Activated naive CD4-positive, alpha-beta T cell treated with anti-CD3 and anti-CD28 coated beads, Interleukin-2, amount 10 ng/mL, durations not matched to agents 7 days and 5 days (primary cell): Measurements from ENCODE around the gene TAB2.

Source experiments
- CTCF ChIA-PET: fragments of 350-600 bp; sonication (Branson Sonifier 250); formaldehyde crosslinking; loops from one replicate; lab custom pipeline; 2021; ENCODE audit warnings: antibody characterized with exemption; lab: Charles Lee
- DNase-seq: peaks from one replicate; pipeline ENCODE4 v3.0.0-alpha.2; 2020
- H3K27ac Mint-ChIP-seq: one replicate; pipeline ENCODE4 v1.8.0; 2021; ENCODE audit warnings: mild to moderate bottlenecking, moderate library complexity, mixed read lengths
- H3K27me3 Mint-ChIP-seq: one replicate; pipeline ENCODE4 v1.8.0; 2021; ENCODE audit warnings: mild to moderate bottlenecking, mixed read lengths
- H3K36me3 Mint-ChIP-seq: one replicate; pipeline ENCODE4 v1.8.0; 2021; ENCODE audit warnings: mixed read lengths
- H3K4me1 Mint-ChIP-seq: one replicate; pipeline ENCODE4 v1.8.0; 2021; ENCODE audit warnings: mixed read lengths
- H3K4me3 Mint-ChIP-seq: one replicate; pipeline ENCODE4 v1.8.0; 2021; ENCODE audit warnings: mild to moderate bottlenecking, moderate library complexity, mixed read lengths
- H3K9me3 Mint-ChIP-seq: one replicate; pipeline ENCODE4 v1.8.0; 2021; ENCODE audit warnings: mixed read lengths

The TAB2 gene, protein sequence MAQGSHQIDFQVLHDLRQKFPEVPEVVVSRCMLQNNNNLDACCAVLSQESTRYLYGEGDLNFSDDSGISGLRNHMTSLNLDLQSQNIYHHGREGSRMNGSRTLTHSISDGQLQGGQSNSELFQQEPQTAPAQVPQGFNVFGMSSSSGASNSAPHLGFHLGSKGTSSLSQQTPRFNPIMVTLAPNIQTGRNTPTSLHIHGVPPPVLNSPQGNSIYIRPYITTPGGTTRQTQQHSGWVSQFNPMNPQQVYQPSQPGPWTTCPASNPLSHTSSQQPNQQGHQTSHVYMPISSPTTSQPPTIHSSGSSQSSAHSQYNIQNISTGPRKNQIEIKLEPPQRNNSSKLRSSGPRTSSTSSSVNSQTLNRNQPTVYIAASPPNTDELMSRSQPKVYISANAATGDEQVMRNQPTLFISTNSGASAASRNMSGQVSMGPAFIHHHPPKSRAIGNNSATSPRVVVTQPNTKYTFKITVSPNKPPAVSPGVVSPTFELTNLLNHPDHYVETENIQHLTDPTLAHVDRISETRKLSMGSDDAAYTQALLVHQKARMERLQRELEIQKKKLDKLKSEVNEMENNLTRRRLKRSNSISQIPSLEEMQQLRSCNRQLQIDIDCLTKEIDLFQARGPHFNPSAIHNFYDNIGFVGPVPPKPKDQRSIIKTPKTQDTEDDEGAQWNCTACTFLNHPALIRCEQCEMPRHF

DNA sequence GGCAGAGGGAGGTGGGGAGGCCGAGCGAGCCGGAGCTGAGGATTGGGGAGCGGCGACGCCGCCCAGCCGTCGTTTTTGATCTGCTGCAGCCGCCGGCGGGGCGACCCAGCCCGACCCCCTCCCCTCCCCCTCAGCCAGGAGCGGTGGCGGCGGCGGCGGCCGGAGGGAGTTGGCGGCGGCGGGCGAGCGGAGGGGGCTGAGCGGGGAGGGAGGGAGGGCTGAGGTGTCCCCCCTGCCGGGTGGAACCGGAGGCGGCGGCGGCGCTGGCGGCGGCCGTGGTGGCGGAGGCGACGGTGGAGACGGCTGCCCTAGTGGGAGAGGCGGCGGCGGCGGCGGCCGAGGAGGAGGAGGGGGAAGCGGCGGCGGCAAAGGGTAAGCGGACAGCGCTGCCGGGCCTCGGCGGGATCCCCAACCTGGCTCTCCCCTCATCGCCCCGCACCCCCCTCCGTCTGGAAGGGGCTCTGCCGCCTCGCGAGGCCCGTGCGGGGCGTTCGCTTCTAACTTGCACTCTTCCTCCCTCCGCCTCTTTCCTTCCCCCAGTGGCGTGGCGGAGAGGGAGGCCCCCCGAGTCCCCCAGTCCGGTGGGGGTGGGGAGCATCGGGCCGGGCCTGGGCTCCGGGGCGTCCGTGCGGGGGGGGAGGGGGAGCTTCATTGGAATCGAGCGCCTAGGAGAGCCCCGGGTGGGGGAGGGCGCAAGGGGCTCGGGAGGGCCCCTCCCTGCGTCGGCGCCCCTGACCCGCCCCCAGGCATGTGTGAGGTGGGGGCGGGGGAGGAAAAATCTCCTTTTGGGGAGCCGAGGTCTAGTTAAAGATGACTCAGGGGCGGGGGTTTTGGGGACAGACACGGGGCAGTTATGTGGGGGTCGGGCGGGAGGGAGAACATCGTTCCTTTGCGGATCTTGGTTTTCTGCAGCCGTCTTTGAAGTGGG, at the start of gene TAB2:
TAB2 (plus strand) TSS at position 69 of the 928 bp plus-strand sequence. CDS start 52,286 bp downstream, outside the sequence.
- Mint-ChIP-seq H3K4me1 (peaks cover 52% of the 10 kb centered on the region), H3K36me3 (peaks cover 38% of the 10 kb centered on the region), H3K9me3 (peaks cover 3% of the 10 kb centered on the region), H3K4me3 (peak within 1 kb of the TSS; percentile 88), H3K27ac (peak within 1 kb of the TSS; percentile 95), H3K27me3 (no peaks in the 10 kb centered on the region)
- peak; percentile 81 for DNase-seq
- CTCF ChIA-PET: interaction anchor here (1.5 kb wide), 1 partner anchor 223 kb away, joined by 3 read pairs; no protein-coding TSS in a partner anchor

DNA sequence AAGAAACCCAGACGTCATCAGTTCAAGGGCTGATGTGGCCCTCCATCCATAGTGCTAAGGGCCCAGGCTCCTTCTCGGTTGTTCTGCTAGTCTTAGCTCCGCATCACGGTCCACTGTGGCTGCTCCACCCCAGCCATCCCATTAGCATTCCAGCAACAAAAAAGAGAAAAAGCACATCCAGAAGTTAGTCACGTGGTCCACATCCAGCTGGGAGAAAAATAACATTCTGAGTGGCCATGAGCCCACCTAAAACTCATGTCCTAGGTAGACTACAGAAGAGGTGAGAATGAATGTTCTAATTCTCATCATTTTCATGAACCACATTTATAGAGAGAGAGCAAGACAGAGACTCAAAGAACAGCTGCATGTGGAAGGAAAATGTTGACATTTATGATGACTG, 49.4 kb upstream of the TAB2 start:
- no peak for DNase-seq
- Mint-ChIP-seq H3K4me1 (peaks cover 62% of the 10 kb centered on the region), H3K9me3 (peaks cover 15% of the 10 kb centered on the region), H3K4me3 (no peak overlapping the region), H3K36me3 (peaks cover 15% of the 10 kb centered on the region), H3K27me3 (no peaks in the 10 kb centered on the region), H3K27ac (no peak overlapping the region)
- CTCF ChIA-PET: interaction anchor here (0.6 to 1.1 kb wide), 2 partner anchors 27 to 55 kb away, joined by 3 read pairs; no protein-coding TSS in a partner anchor

DNA sequence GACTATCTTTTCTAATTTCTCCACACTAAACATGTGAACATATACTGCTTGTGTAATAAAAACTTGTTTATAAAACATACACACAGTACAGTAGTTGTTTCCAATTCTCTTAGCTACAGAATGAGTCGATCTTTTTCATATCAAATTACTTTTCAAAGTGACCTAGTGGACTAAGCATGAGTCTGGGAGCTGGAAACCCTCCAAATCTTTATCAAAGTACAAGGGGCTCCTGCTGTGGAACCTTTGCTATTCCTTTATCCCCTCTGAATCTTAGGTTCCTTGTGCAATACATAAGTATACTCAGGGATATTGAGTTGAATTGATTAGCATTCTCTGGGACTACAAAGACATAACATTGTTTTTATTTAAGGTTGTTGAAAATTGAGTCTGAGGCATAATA, 48.7 kb upstream of the TAB2 start:
- H3K4me1 Mint-ChIP-seq: peaks cover 63% of the 10 kb centered on the region
- H3K27me3 Mint-ChIP-seq: no peaks in the 10 kb centered on the region
- peaks cover 21% of the 10 kb centered on the region for H3K36me3 Mint-ChIP-seq
- no peak overlapping the region for H3K27ac Mint-ChIP-seq
- CTCF ChIA-PET: interaction anchor here (1.1 kb wide), 1 partner anchor 56 kb away, joined by 3 read pairs; no protein-coding TSS in a partner anchor
- no peak for DNase-seq
- peaks cover 15% of the 10 kb centered on the region for H3K9me3 Mint-ChIP-seq
- H3K4me3 Mint-ChIP-seq: no peak overlapping the region

DNA sequence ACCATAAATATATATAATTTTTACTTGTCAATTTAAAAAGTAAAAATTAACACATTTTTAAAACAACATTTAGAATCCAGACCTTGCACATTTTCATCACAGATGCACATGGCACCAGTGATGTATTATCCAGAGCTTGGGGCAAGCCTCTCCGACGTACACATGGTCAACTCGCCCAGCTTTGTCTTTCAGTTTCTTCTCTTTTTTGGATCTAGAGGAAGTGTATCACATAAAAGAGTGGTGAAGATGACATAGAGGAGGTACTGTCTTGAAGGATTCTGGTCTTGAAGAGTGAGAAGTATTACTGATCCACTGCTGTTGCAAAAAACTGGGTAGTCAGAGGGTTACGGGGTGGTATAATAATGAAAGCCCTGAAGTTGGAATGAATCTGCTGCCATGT, 46.9 kb upstream of the TAB2 start:
- CTCF ChIA-PET: interaction anchor here (2.3 kb wide), 1 partner anchor 9 kb away, joined by 6 read pairs; no protein-coding TSS in a partner anchor
- H3K4me1 Mint-ChIP-seq: peaks cover 53% of the 10 kb centered on the region

DNA sequence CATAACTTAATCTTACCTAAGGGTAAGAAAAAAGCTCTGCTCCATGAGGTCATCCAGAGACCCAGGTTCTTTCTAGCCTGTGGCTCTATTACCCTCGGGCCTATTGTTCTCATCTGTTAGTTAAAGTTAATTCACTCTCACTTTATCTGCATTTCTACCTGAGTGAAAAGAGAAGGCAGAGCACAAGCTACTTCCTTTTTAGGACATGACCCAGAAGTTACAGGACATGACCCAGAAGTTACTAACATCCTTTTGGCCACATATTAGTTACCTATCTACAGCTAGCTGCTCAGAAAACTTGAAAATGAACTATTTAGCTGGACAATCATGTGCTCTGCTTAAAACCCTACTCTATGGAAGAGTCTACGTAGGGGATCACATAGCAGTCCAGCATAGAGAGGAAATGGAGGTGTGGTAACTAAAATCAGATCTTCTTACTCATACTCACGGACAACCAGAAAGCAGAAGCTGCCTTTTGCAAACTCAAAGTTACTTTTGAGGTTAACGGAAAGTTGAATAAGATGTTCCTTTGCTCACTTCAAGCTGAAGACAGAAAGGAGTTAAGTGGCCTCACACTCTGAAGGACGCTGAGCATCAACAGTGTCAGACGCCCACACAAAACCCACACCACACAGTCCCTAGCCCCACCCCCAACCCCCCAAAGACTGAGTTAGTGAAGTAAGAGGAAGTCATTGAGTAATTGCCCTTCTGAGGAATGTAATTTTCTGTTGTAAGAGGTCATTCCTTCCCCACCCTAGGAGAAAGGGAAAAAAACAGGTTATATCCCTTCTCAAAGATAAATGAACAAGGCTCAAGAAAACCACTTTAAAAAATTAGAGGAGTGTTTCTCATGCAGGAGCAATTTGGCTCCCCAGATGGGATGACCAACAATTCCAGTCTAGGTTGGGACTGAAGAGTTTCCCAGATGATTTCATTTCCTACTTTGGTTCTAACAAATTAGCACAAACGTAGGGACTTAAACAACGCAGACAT, 45.9 kb upstream of the TAB2 start:
- peak; percentile 46 for DNase-seq
- Mint-ChIP-seq H3K27ac (peak overlapping the region; percentile 66), H3K4me3 (no peak overlapping the region), H3K36me3 (peaks cover 21% of the 10 kb centered on the region), H3K9me3 (peaks cover 15% of the 10 kb centered on the region), H3K4me1 (peaks cover 43% of the 10 kb centered on the region), H3K27me3 (peaks cover 4% of the 10 kb centered on the region)
- CTCF ChIA-PET: interaction anchor here (0.6 to 2.3 kb wide), 3 partner anchors 8 to 81 kb away, joined by 3 to 6 read pairs (median 4); no protein-coding TSS in a partner anchor

More for the DNA sequence above, 46.9 kb upstream of the TAB2 start:
- no peak overlapping the region for H3K27ac Mint-ChIP-seq
- H3K9me3 Mint-ChIP-seq: peaks cover 15% of the 10 kb centered on the region
- H3K27me3 Mint-ChIP-seq: peaks cover 4% of the 10 kb centered on the region
- H3K4me3 Mint-ChIP-seq: no peak overlapping the region
- DNase-seq: no peak
- H3K36me3 Mint-ChIP-seq: peaks cover 23% of the 10 kb centered on the region

DNA sequence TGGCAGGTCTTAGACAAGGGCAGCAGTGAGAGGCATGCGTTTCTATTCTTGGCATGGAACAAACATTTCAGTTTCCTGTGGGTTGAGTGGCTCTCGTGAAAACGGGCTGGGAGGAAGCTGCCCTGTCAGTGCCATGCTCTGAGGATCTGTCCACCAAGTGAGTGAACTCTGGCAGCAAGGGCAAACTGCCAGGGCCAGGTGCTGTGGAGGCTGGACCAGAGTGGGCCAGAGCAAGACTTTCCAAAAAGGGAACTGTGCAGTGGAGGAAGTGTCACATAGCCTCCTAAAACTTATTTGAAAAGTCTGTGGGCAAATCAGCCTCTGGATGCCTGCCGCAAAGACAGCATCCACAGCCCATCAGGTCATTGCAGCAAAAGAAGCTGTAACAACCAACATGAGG, 44.2 kb upstream of the TAB2 start:
- CTCF ChIA-PET: interaction anchor here (0.6 to 0.7 kb wide), 2 partner anchors 9 to 201 kb away, joined by 3 to 4 read pairs; no protein-coding TSS in a partner anchor
- Mint-ChIP-seq H3K4me3 (no peak overlapping the region), H3K27me3 (peaks cover 4% of the 10 kb centered on the region), H3K9me3 (peaks cover 17% of the 10 kb centered on the region), H3K27ac (peak overlapping the region; percentile 0), H3K36me3 (peaks cover 21% of the 10 kb centered on the region), H3K4me1 (peaks cover 41% of the 10 kb centered on the region)
- DNase-seq: no peak

DNA sequence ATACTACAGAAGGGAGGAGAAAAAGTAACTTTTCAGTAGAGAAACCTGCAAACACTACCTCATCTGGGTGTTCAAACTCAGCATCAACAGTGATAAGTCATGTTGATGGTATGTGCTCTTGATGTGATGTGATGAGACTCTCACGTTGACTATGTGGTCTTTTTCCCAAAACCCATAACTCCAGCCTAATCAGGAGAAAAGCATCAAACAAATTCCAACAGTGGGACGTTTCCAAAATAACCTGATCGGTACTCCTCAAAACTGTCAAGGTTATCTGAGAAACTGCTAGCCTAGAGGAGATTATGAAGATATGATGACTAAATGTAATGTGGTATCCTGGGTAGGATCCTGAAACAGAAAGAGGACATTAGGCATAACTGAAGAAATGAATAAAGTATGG, 41.9 kb upstream of the TAB2 start:
- CTCF ChIA-PET: interaction anchor here (1.3 kb wide), 1 partner anchor 195 kb away, joined by 3 read pairs; no protein-coding TSS in a partner anchor
- no peak for DNase-seq
- Mint-ChIP-seq H3K4me1 (peaks cover 53% of the 10 kb centered on the region), H3K4me3 (no peak overlapping the region), H3K27me3 (peaks cover 8% of the 10 kb centered on the region), H3K36me3 (peaks cover 28% of the 10 kb centered on the region), H3K27ac (no peak overlapping the region), H3K9me3 (peaks cover 24% of the 10 kb centered on the region)

DNA sequence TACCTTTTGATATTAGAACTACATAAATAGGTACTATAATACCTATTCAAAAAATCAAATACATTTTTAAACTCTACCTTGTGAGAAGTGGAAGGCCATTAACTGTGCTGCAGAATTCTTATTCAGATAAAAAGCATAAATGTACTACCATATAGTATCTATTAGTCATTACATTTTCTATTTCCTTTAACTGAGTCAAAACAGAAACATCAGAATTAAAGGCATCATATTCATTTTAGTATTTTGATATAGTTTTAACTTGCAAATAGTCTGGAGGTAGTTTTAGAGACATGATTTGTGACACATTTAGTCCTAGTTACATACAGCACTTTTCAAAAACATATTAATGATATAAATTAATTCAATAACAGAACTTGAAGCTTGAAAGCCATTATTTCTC, 39.9 kb upstream of the TAB2 start:
- no peak for DNase-seq
- Mint-ChIP-seq H3K9me3 (peaks cover 14% of the 10 kb centered on the region), H3K4me3 (no peak overlapping the region), H3K27ac (no peak overlapping the region), H3K36me3 (peaks cover 17% of the 10 kb centered on the region), H3K27me3 (peaks cover 8% of the 10 kb centered on the region), H3K4me1 (peaks cover 35% of the 10 kb centered on the region)
- CTCF ChIA-PET: interaction anchor here (1.3 kb wide), 1 partner anchor 87 kb away, joined by 3 read pairs; no protein-coding TSS in a partner anchor

DNA sequence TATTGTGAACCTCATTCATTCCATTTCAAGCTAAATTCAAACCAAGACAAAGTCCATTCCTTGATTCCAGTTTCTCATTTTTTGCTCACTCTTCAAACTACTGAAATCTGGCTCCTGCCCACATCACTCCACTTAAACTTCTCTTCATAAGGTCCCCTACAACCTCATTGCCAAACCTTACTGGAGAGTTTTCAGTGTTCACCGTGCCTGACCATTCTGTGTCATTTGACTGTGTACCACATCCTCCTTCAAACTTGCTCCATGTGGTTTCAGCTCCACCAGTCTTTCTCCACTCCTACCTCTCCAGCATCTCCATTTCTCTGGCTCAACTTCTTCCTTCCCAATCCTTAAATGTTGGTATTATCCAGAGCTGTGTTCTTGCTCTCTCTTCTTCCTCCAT, 38.5 kb upstream of the TAB2 start:
- H3K4me1 Mint-ChIP-seq: peaks cover 23% of the 10 kb centered on the region
- peaks cover 8% of the 10 kb centered on the region for H3K27me3 Mint-ChIP-seq
- peaks cover 14% of the 10 kb centered on the region for H3K9me3 Mint-ChIP-seq
- peaks cover 8% of the 10 kb centered on the region for H3K36me3 Mint-ChIP-seq
- no peak overlapping the region for H3K4me3 Mint-ChIP-seq
- DNase-seq: no peak
- H3K27ac Mint-ChIP-seq: peak overlapping the region; percentile 70
- CTCF ChIA-PET: interaction anchor here (1.1 to 1.7 kb wide), 4 partner anchors 8 to 88 kb away, joined by 3 to 6 read pairs (median 3); no protein-coding TSS in a partner anchor

DNA sequence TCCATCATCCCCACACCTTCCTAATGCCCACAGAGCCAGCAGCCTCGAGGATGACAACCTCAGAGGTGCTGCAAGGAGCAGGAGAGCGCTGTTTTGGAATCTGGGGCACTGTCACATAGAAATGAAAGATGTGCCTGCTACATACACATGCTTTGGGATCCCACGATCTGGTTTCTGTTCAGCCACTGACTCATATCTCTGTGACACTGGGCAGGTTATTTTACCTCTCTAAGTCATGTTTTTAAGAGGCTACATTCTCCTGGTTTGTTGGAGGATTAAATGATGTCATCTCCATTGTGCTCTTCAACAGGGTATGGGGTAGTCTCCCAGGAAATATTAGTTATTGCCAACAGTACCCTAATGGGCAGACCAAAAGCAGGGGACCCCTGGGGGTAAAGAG, 32.6 kb upstream of the TAB2 start:
- peak; percentile 29 for DNase-seq
- no peak overlapping the region for H3K27ac Mint-ChIP-seq
- H3K4me3 Mint-ChIP-seq: no peak overlapping the region
- CTCF ChIA-PET: no interaction called here
- H3K27me3 Mint-ChIP-seq: no peaks in the 10 kb centered on the region
- peaks cover 7% of the 10 kb centered on the region for H3K9me3 Mint-ChIP-seq
- peaks cover 29% of the 10 kb centered on the region for H3K4me1 Mint-ChIP-seq
- peaks cover 2% of the 10 kb centered on the region for H3K36me3 Mint-ChIP-seq

DNA sequence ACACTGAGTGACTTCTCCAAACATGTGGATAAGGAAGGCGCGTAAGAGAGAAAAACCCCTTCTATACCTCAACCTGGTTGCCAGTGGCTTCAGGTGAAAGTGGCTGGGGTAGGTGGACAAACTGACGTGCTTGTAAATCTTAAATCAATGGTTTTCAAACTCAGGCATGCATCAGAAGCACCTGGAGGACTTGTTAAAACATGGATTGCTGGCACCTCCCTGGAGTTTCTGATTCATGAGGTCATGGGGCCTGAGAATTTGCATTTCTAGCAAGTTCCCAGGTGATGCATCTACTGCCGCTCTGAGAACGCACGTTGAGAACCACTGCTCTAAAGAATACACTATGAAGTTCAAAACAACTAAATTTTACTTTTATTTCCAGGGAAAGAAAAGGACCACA, 31.9 kb upstream of the TAB2 start:
- Mint-ChIP-seq H3K36me3 (no peaks in the 10 kb centered on the region), H3K27me3 (no peaks in the 10 kb centered on the region), H3K4me1 (peaks cover 26% of the 10 kb centered on the region), H3K9me3 (peaks cover 4% of the 10 kb centered on the region), H3K4me3 (no peak overlapping the region), H3K27ac (no peak overlapping the region)
- CTCF ChIA-PET: no interaction called here
- DNase-seq: no peak

DNA sequence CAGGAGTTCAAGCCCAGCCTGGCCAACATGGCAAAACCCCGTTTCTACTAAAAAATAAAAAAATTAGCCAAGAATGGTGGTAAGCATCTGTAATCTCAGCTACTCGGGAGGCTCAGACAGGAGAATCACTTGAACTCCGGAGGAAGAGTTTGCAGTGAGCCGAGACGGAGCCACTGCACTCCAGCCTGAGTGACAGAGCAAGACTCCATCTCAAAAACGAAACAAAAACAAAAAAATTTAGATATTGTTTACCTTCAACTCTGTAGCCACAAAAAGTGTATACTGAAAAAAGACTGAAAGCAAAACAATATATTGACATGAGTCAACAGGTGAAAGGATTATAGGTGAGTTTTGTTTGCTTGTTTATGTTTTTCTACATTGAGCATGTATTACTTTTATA, 30.6 kb upstream of the TAB2 start:
- Mint-ChIP-seq H3K27ac (peak overlapping the region; percentile 62), H3K36me3 (no peaks in the 10 kb centered on the region), H3K4me3 (no peak overlapping the region), H3K4me1 (peaks cover 24% of the 10 kb centered on the region), H3K9me3 (peaks cover 4% of the 10 kb centered on the region), H3K27me3 (no peaks in the 10 kb centered on the region)
- DNase-seq: no peak
- CTCF ChIA-PET: interaction anchor here (0.8 to 1.2 kb wide), 3 partner anchors 9 to 191 kb away, joined by 3 read pairs; no protein-coding TSS in a partner anchor
